Subcutaneous adipose tissue (tissue), 4 donors: ENCODE data around the gene OR2A25. TPM values are rescaled to one million over a fixed set of nuclear protein-coding genes. Genes with fewer than 3 reads are reported as not detected.

Source experiments
- CTCF ChIP-seq: fragments of 450-650 bp; IDR thresholded peaks from one replicate; pipeline ENCODE4 v1.5.1; 2016; ENCODE audit warnings: low read depth, mild to moderate bottlenecking, control low read depth, antibody characterized with exemption, moderate library complexity
- small RNA-seq: library from RNA; depleted of rRNA; stranded (forward); fragments of <200 nt; gene quantifications from one replicate; pipeline ENCODE3, GENCODE V24; 2016
- total RNA-seq, 4 donors: library from RNA; depleted of rRNA; stranded (reverse); fragments of >200 nt; gene quantifications; one replicate each; pipeline ENCODE4 v1.1.0, GENCODE V29; 2016

The OR2A25 gene
- total RNA-seq, 4 donors from 2014 or later = not detected

GRCh38 chr7:144105211-144105610, 35.6 kb downstream of the OR2A25 start:
- TF ChIP-seq CTCF = no peak

- TF ChIP-seq CTCF = no peak
These were observed 39.7 kb downstream of the OR2A25 start, which contains the start of gene OR2A2 for GRCh38 chr7:144109283-144109682. Gene OR2A2 (plus strand): TSS chr7:144109583. CDS start chr7:144109583, 0 bp downstream.

- no peak for TF ChIP-seq CTCF
These were observed 40.7 kb downstream of the OR2A25 start for GRCh38 chr7:144110272-144110671.

- TF ChIP-seq CTCF = no peak
These were observed 44.0 kb downstream of the OR2A25 start for GRCh38 chr7:144113651-144114050.

DNA sequence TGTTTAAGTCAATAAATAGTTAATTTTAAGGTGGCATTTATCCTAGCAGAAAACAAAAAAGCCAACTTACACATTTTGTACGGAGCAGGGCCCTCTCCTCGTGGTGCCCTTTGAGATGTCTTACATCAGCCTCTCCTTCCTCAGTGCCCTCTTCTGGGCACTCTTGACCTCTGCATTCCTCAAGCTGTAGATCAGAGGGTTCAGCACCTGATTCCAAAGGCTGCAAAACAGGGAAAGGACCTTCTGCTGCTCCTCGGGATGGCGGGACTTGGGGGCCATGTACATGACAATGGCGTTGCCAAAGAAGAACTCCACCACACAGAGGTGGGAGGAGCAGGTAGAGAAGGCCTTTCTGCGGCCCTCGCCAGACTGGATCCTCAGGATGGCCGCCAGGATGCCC, 48.7 kb downstream of the OR2A25 start:
- no peak for TF ChIP-seq CTCF

GRCh38 chr7:144122876-144123275, 53.3 kb downstream of the OR2A25 start, which contains the start of gene OR2A14:
Gene OR2A14 (plus strand): TSS chr7:144123176. CDS start chr7:144129113, 5,937 bp downstream.
- TF ChIP-seq CTCF = no peak

Small RNAs within 50 kb of the gene (small RNA-seq; reads per million reads assigned to genes)
- gene OR2A41P = not detected

Other genes with a start within 250 kb of the OR2A25 start
- 10 to 100 TPM; 30.0 to 59.5 (median 39.5) TPM for gene TCAF1, start 167.6 kb upstream of the OR2A25 start, total RNA-seq
- gene OR2F2, start 134.6 kb upstream of the OR2A25 start, total RNA-seq = not detected
- not detected for gene OR2F1, start 115.0 kb upstream of the OR2A25 start, total RNA-seq
- gene OR6B1, start 69.5 kb upstream of the OR2A25 start, total RNA-seq = not detected
- gene OR2A5, start 20.9 kb upstream of the OR2A25 start, total RNA-seq = not detected
- gene OR2A12, start 16.5 kb downstream of the OR2A25 start, total RNA-seq = not detected
- gene OR2A2, start 39.8 kb downstream of the OR2A25 start, total RNA-seq = not detected
- not detected for gene OR2A14, start 53.4 kb downstream of the OR2A25 start, total RNA-seq
- gene CTAGE4, start 113.7 kb downstream of the OR2A25 start, total RNA-seq = 1 to 10 TPM in 3 of 4 donors, under 1 TPM in 1; 0.75 to 2.3 (median 1.6) TPM
- 1 to 10 TPM; 2.8 to 4.9 (median 4.3) TPM for gene ARHGEF35, start 126.0 kb downstream of the OR2A25 start, total RNA-seq
- gene OR2A42, start 169.8 kb downstream of the OR2A25 start, total RNA-seq = under 1 TPM in 2 of 4 donors, not detected in 2; 0.19 to 0.44 TPM
- gene OR2A7, start 195.0 kb downstream of the OR2A25 start, total RNA-seq = 1 to 10 TPM; 2.4 to 4.9 (median 3.7) TPM
- gene CTAGE8, start 199.5 kb downstream of the OR2A25 start, total RNA-seq = under 1 TPM; 0.49 to 0.88 (median 0.72) TPM
- gene OR2A1, start 242.6 kb downstream of the OR2A25 start, total RNA-seq = under 1 TPM in 3 of 4 donors, not detected in 1; 0.34 to 0.66 (median 0.65) TPM